Measurements from ENCODE around the gene PKP4.
"Not testable (repeated sequence)": the region's sequence is repeated elsewhere in the genome, so short reads cannot be mapped to it uniquely, and the experiment has no call there.

The PKP4 gene

GRCh38 chr2:158677542-158677941 is 220.8 kb downstream of the PKP4 start:
- no peak for DNase-seq (ENCODE audit: low read depth in 3 of 3)

- DNase-seq (ENCODE audit: low read depth in 3 of 3): no peak
Observed at GRCh38 chr2:158681816-158682215, 225.1 kb downstream of the PKP4 start.

GRCh38 chr2:158685646-158686045 is 228.9 kb downstream of the PKP4 start:
- no peak for DNase-seq (ENCODE audit: low read depth in 3 of 3)

GRCh38 chr2:158686210-158686691 is 229.5 kb downstream of the PKP4 start:
- no peak for DNase-seq (ENCODE audit: low read depth in 3 of 3)

GRCh38 chr2:158687315-158687714 is 230.6 kb downstream of the PKP4 start:
- no peak for DNase-seq (ENCODE audit: low read depth in 3 of 3)

- no peak for DNase-seq (ENCODE audit: low read depth in 3 of 3)
Observed at GRCh38 chr2:158688721-158689120, 232.0 kb downstream of the PKP4 start.

- no peak for DNase-seq (ENCODE audit: low read depth in 3 of 3)
Observed at GRCh38 chr2:158689391-158689790, 232.6 kb downstream of the PKP4 start.

- no peak for DNase-seq (ENCODE audit: low read depth in 3 of 3)
Observed at GRCh38 chr2:158690823-158691222, 234.1 kb downstream of the PKP4 start.

- no peak for DNase-seq (ENCODE audit: low read depth in 3 of 3)
Observed at GRCh38 chr2:158691619-158692018, 234.9 kb downstream of the PKP4 start.

GRCh38 chr2:158692372-158693103 is 235.8 kb downstream of the PKP4 start:
- DNase-seq (ENCODE audit: low read depth in 3 of 3): no peak

- DNase-seq (ENCODE audit: low read depth in 3 of 3): no peak
Observed at GRCh38 chr2:158693476-158693875, 236.7 kb downstream of the PKP4 start.

- DNase-seq (ENCODE audit: low read depth in 3 of 3): no peak
Observed at GRCh38 chr2:158695305-158695704, 238.6 kb downstream of the PKP4 start.

GRCh38 chr2:158695744-158696143 is 239.0 kb downstream of the PKP4 start:
- DNase-seq (ENCODE audit: low read depth in 3 of 3): not testable (repeated sequence)

GRCh38 chr2:158699323-158699722 is 242.6 kb downstream of the PKP4 start:
- DNase-seq (ENCODE audit: low read depth in 3 of 3): no peak

GRCh38 chr2:158701101-158701500 is 244.3 kb downstream of the PKP4 start:
- no peak for DNase-seq (ENCODE audit: low read depth in 3 of 3)

GRCh38 chr2:158702740-158703139 is 246.0 kb downstream of the PKP4 start:
- no peak for DNase-seq (ENCODE audit: low read depth in 3 of 3)

- not testable (repeated sequence) for DNase-seq (ENCODE audit: low read depth in 3 of 3)
Observed at GRCh38 chr2:158704724-158705465, 248.1 kb downstream of the PKP4 start.

GRCh38 chr2:158712791-158713522 is 256.2 kb downstream of the PKP4 start:
- no peak for DNase-seq (ENCODE audit: low read depth in 3 of 3)

GRCh38 chr2:158713523-158714138 is 256.9 kb downstream of the PKP4 start:
- no peak for DNase-seq (ENCODE audit: low read depth in 3 of 3)

- DNase-seq (ENCODE audit: low read depth in 3 of 3): no peak
Observed at GRCh38 chr2:158714420-158714819, 257.7 kb downstream of the PKP4 start.

GRCh38 chr2:158715357-158715756 is 258.6 kb downstream of the PKP4 start:
- DNase-seq (ENCODE audit: low read depth in 3 of 3): no peak

Measured in stimulated activated CD4-positive, alpha-beta T cell treated with anti-CD3 and anti-CD28 coated beads, TNF-alpha, amount 100 ng/mL, for 24 hours (primary cell).